MM.1S (cell line): ENCODE results near the gene PLSCR1.

Experiments
- CTCF ChIP-seq: fragments of 300-600 bp; sonication (generic); IDR thresholded peaks from 2 replicates; pipeline ENCODE4 v1.5.1; 2016; ENCODE audit warnings: antibody characterized with exemption, low read length, mixed read lengths
- EZH2 ChIP-seq: fragments of 300-600 bp; sonication (generic); optimal IDR thresholded peaks from 2 replicates; pipeline ENCODE3; 2017; ENCODE audit warnings: low read depth, mild to moderate bottlenecking, antibody characterized with exemption, low read length, mixed read lengths
- EZH2phosphoT487 ChIP-seq: fragments of 300-600 bp; sonication (generic); IDR thresholded peaks from 2 replicates; pipeline ENCODE4 v1.6.1; 2018; ENCODE audit warnings: antibody characterized with exemption, low read length

GRCh38 chr3:146472611-146473010, 71.8 kb downstream of the PLSCR1 start:
- TF ChIP-seq CTCF (no peak), EZH2 (no peak), EZH2phosphoT487 (no peak)
